PC-3 (cell line): ENCODE data around the gene OR5H1.

Experiments used
- EZH2 ChIP-seq: fragments of 300-600 bp; sonication (generic); IDR thresholded peaks from one replicate; pipeline ENCODE4 v1.6.1; 2017; ENCODE audit warnings: antibody characterized with exemption, mild to moderate bottlenecking, low read length; ENCODE audit not compliant: unreplicated experiment
- TF ChIP-seq, protein P1 (sequence below): fragments of 300-600 bp; sonication (generic); conservative IDR thresholded peaks from 2 replicates; pipeline ENCODE4 v1.5.1; 2017; ENCODE audit warnings: antibody characterized with exemption, low read depth, mild to moderate bottlenecking, low read length

GRCh38 chr3:98136631-98137030 is 6.1 kb downstream of the OR5H1 start:
- no peak for TF ChIP-seq EZH2
- TF ChIP-seq, protein P1, sequence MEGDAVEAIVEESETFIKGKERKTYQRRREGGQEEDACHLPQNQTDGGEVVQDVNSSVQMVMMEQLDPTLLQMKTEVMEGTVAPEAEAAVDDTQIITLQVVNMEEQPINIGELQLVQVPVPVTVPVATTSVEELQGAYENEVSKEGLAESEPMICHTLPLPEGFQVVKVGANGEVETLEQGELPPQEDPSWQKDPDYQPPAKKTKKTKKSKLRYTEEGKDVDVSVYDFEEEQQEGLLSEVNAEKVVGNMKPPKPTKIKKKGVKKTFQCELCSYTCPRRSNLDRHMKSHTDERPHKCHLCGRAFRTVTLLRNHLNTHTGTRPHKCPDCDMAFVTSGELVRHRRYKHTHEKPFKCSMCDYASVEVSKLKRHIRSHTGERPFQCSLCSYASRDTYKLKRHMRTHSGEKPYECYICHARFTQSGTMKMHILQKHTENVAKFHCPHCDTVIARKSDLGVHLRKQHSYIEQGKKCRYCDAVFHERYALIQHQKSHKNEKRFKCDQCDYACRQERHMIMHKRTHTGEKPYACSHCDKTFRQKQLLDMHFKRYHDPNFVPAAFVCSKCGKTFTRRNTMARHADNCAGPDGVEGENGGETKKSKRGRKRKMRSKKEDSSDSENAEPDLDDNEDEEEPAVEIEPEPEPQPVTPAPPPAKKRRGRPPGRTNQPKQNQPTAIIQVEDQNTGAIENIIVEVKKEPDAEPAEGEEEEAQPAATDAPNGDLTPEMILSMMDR, result no peak
